HG03103 (cell line): ENCODE results near the gene OPHN1.

Experiments used
- ATAC-seq: cut with Tn5 transposase; IDR thresholded peaks from one replicate; pipeline ENCODE4 v1.9.1; 2021; ENCODE audit warnings: low read depth; ENCODE audit not compliant: unreplicated experiment

The OPHN1 gene

GRCh38 chrX:68256990-68257389 lies 176.3 kb downstream of the OPHN1 start:
- ATAC-seq = no peak

GRCh38 chrX:68254738-68255645 lies 178.3 kb downstream of the OPHN1 start:
- no peak for ATAC-seq

- no peak for ATAC-seq
These were observed 180.6 kb downstream of the OPHN1 start for GRCh38 chrX:68252664-68253063.

GRCh38 chrX:68249903-68250302 lies 183.4 kb downstream of the OPHN1 start:
- no peak for ATAC-seq

- no peak for ATAC-seq
These were observed 183.9 kb downstream of the OPHN1 start for GRCh38 chrX:68249401-68249831.

- no peak for ATAC-seq
These were observed 194.7 kb downstream of the OPHN1 start for GRCh38 chrX:68238568-68238967.

- ATAC-seq = no peak
These were observed 199.0 kb downstream of the OPHN1 start for GRCh38 chrX:68234171-68234910.

- no peak for ATAC-seq
These were observed 201.1 kb downstream of the OPHN1 start for GRCh38 chrX:68232206-68232605.

GRCh38 chrX:68209008-68209407 lies 224.3 kb downstream of the OPHN1 start:
- no peak for ATAC-seq

GRCh38 chrX:68204521-68205038 lies 228.7 kb downstream of the OPHN1 start:
- no peak for ATAC-seq

GRCh38 chrX:68203646-68204045 lies 229.6 kb downstream of the OPHN1 start:
- peak; percentile 82 for ATAC-seq

- ATAC-seq = no peak
These were observed 230.1 kb downstream of the OPHN1 start for GRCh38 chrX:68203211-68203610.

- no peak for ATAC-seq
These were observed 234.0 kb downstream of the OPHN1 start for GRCh38 chrX:68199062-68199848.

GRCh38 chrX:68196939-68197791 lies 236.1 kb downstream of the OPHN1 start:
- ATAC-seq = no peak

- ATAC-seq = no peak
These were observed 237.7 kb downstream of the OPHN1 start for GRCh38 chrX:68195561-68195960.

- ATAC-seq = no peak
These were observed 239.5 kb downstream of the OPHN1 start for GRCh38 chrX:68193786-68194185.

GRCh38 chrX:68193234-68193633 lies 240.1 kb downstream of the OPHN1 start:
- no peak for ATAC-seq

GRCh38 chrX:68190799-68191198 lies 242.5 kb downstream of the OPHN1 start:
- ATAC-seq = no peak

- no peak for ATAC-seq
These were observed 246.6 kb downstream of the OPHN1 start for GRCh38 chrX:68186552-68187262.
